B cell (primary cell): ENCODE measurements around the gene CREB5. TPM values are rescaled to one million over a fixed set of nuclear protein-coding genes. Genes with fewer than 3 reads are reported as not detected.

Experiments used
- ATAC-seq: fragments of 200-7000 bp; cut with Tn5 transposase; one replicate; pipeline ENCODE4 v1.10.0; 2021; ENCODE audit warnings: low read depth, mild to moderate bottlenecking, moderate number of reproducible peaks, moderate library complexity
- CTCF ChIA-PET: fragments of 350-600 bp; sonication (Branson Sonifier 250); formaldehyde crosslinking; loops from one replicate; lab custom pipeline; 2021; ENCODE audit warnings: antibody characterized with exemption, inconsistent platforms; lab: Charles Lee
- POLR2A ChIA-PET: fragments of 350-600 bp; sonication (Branson Sonifier 250); formaldehyde crosslinking; loops from one replicate; lab custom pipeline; 2021; ENCODE audit warnings: antibody characterized with exemption; lab: Charles Lee
- DNase-seq: peaks from one replicate; pipeline ENCODE4 v3.0.0; 2013
- H2AFZ ChIP-seq: 2 replicates; pipeline ENCODE4 v1.6.1; 2012; ENCODE audit warnings: mild to moderate bottlenecking, low read depth, low read length; ENCODE audit not compliant: insufficient read depth, poor library complexity, severe bottlenecking
- H3K27ac ChIP-seq, 2 donors: 1 replicate in 1 of 2; 2 replicates in 1 of 2; pipeline ENCODE4 v1.5.1; 2012 to 2013; ENCODE audit warnings: low read length in 2 of 2, mild to moderate bottlenecking in 2 of 2, moderate library complexity in 1 of 2
- H3K27me3 ChIP-seq, 4 experiments: fragments of 200-600 bp in 1 of 4; sonication (generic) in 1 of 4; replicated peaks in 1 of 4; 1 replicate in 2 of 4; 2 replicates in 2 of 4; pipeline versions ENCODE4 v1.6.1 to v1.7.0; 2013 to 2016; ENCODE audit warnings: low read length in 3 of 4, mild to moderate bottlenecking in 2 of 4, mixed read lengths in 1 of 4, moderate library complexity in 1 of 4; ENCODE audit not compliant: insufficient read depth in 4 of 4, control insufficient read depth in 3 of 4; ENCODE audit errors: control extremely low read depth in 1 of 4
- H3K36me3 ChIP-seq, 2 experiments: replicated peaks in 1 of 2; 1 replicate in 1 of 2; 2 replicates in 1 of 2; pipeline versions ENCODE4 v1.6.1 to v1.7.1; 2013; ENCODE audit warnings: low read length in 1 of 2; ENCODE audit not compliant: insufficient read depth in 2 of 2, control insufficient read depth in 1 of 2; ENCODE audit errors: control extremely low read depth in 1 of 2, extremely low read depth in 1 of 2
- H3K4me1 ChIP-seq, 2 donors: fragments of 200-600 bp in 1 of 2; sonication (generic) in 1 of 2; 1 replicate in 1 of 2; 2 replicates in 1 of 2; pipeline versions ENCODE4 v1.5.1 to v1.6.1; 2013 to 2017; ENCODE audit warnings: low read length in 2 of 2; ENCODE audit not compliant: control insufficient read depth in 2 of 2, insufficient read depth in 2 of 2
- H3K4me2 ChIP-seq: replicated peaks from 2 replicates; pipeline ENCODE3; 2012; ENCODE audit warnings: mild to moderate bottlenecking, low read depth, low read length; ENCODE audit not compliant: poor library complexity, severe bottlenecking
- H3K4me3 ChIP-seq, 5 experiments: fragments of 200-600 bp in 1 of 5; sonication (generic) in 1 of 5; 1 replicate in 3 of 5; 2 replicates in 2 of 5; pipeline versions ENCODE4 v1.5.1 to v1.7.0; 2011 to 2016; ENCODE audit warnings: low read length in 4 of 5, mild to moderate bottlenecking in 4 of 5, low read depth in 2 of 5, control low read depth in 1 of 5, moderate library complexity in 1 of 5; ENCODE audit not compliant: insufficient read depth in 1 of 5; ENCODE audit errors: control extremely low read depth in 1 of 5, extremely low read depth in 1 of 5
- H3K79me2 ChIP-seq: fragments of 200-600 bp; sonication (generic); one replicate; pipeline ENCODE4 v1.6.0; 2016; ENCODE audit warnings: low read length; ENCODE audit not compliant: control insufficient read depth, insufficient read depth
- H3K9ac ChIP-seq: fragments of 200-600 bp; sonication (generic); 2 replicates; pipeline ENCODE4 v1.6.1; 2017; ENCODE audit warnings: mild to moderate bottlenecking, low read length, moderate library complexity
- H3K9me3 ChIP-seq, 3 donors: one replicate each; pipeline versions ENCODE4 v1.6.1 to v1.7.1; 2013; ENCODE audit warnings: low read length in 2 of 3; ENCODE audit not compliant: control insufficient read depth in 2 of 3, insufficient read depth in 1 of 3; ENCODE audit errors: control extremely low read depth in 1 of 3
- H4K20me1 ChIP-seq: 2 replicates; pipeline ENCODE4 v1.6.0; 2012; ENCODE audit warnings: mild to moderate bottlenecking, low read length; ENCODE audit not compliant: insufficient read depth, control insufficient read depth, poor library complexity, severe bottlenecking
- H3K27ac Mint-ChIP-seq: one replicate; pipeline ENCODE4 v1.8.0; 2021; ENCODE audit warnings: mixed read lengths
- H3K27me3 Mint-ChIP-seq: one replicate; pipeline ENCODE4 v1.8.0; 2021; ENCODE audit warnings: mixed read lengths
- H3K4me1 Mint-ChIP-seq: one replicate; pipeline ENCODE4 v1.8.0; 2021; ENCODE audit warnings: mixed read lengths
- H3K4me3 Mint-ChIP-seq: one replicate; pipeline ENCODE4 v1.8.0; 2021; ENCODE audit warnings: mixed read lengths
- H3K9me3 Mint-ChIP-seq: one replicate; pipeline ENCODE4 v1.8.0; 2022; ENCODE audit warnings: mixed read lengths; ENCODE audit not compliant: insufficient read depth
- EZH2 ChIP-seq: IDR thresholded peaks from 2 replicates; pipeline ENCODE4 v1.6.1; 2012; ENCODE audit warnings: borderline replicate concordance, low read depth, mild to moderate bottlenecking, moderate library complexity, low read length; ENCODE audit not compliant: insufficient read depth, poor library complexity, severe bottlenecking
- WGBS: methylation state at CpG from one replicate; pipeline ENCODE4 v1.1.5; 2013; ENCODE audit warnings: missing lambda C conversion rate; ENCODE audit not compliant: insufficient coverage; 5-methylcytosine and 5-hydroxymethylcytosine counted together
- intact Hi-C: fragments of 100-400 bp; cut with micrococcal nuclease; formaldehyde crosslinking; loops from one replicate; pipeline ENCODE4 v1.10.0; 2022
- polyA plus RNA-seq: library from polyadenylated mRNA; depleted of rRNA; stranded (reverse); fragments of >200 nt; gene quantifications from 2 replicates; pipeline ENCODE4 v1.2.3, GENCODE V29; 2012
- total RNA-seq, 2 donors: library from RNA; stranded (reverse); fragments of 120-200 nt in 1 of 2; gene quantifications; 1 replicate in 1 of 2; 2 replicates in 1 of 2; pipeline versions ENCODE4 v1.2.3 to v1.2.4, GENCODE V29; 2013 to 2022
- TF ChIP-seq, protein P1 (sequence below): fragments of 200-600 bp; IDR thresholded peaks from one replicate; pipeline ENCODE4 v1.8.0; 2022; ENCODE audit warnings: antibody characterized with exemption, mild to moderate bottlenecking

The CREB5 gene
- total and polyA plus RNA-seq, 2 donors (not counting 1 experiment from before 2014, with no cell fraction given): 0.05 to 0.95 TPM

DNA sequence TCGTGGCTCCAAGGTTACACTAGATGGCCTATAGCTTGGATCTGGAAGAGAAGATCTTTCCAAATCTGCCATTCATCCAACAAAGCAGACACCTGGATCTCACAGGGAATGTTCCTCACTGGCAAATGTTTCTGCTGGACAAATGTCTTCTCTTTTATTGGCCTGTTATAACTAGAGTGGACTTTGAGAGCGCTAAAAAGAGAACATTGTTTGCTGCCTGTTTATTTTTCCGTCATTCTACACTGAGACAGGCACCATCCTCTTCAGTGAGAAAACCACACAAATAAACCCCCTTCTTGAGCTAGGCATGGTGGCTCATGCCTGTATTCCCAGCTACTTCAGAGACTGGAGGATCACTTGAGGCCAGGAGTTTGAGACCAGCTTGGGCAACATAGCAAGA, 206.9 kb downstream of the CREB5 start:
- CTCF ChIA-PET: no interaction called here

DNA sequence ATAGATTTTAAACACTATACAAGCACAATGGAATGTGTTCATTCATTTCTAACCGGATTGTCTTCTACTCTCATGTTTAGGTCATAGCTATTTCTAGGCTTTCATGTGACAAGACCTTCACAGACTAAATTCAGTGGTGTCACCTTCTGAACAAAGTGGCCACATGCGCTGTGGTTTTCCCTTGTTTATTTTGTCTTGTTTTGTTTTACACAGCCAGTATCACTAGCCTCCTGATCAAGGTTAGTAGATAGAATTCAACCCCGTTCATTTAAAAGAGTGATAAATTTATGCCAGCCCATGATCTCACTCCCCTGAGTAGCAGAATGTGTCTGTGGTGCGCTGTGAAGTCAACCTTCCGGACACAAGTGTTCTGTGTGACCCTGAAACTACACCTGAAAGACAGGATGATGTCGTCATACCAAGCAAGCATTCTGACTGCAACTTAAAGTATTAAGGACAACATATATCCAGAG, 209.1 kb downstream of the CREB5 start:
- no peaks in the 10 kb centered on the region for H3K36me3 ChIP-seq
- TF ChIP-seq EZH2: no peak
- TF ChIP-seq, protein P1, sequence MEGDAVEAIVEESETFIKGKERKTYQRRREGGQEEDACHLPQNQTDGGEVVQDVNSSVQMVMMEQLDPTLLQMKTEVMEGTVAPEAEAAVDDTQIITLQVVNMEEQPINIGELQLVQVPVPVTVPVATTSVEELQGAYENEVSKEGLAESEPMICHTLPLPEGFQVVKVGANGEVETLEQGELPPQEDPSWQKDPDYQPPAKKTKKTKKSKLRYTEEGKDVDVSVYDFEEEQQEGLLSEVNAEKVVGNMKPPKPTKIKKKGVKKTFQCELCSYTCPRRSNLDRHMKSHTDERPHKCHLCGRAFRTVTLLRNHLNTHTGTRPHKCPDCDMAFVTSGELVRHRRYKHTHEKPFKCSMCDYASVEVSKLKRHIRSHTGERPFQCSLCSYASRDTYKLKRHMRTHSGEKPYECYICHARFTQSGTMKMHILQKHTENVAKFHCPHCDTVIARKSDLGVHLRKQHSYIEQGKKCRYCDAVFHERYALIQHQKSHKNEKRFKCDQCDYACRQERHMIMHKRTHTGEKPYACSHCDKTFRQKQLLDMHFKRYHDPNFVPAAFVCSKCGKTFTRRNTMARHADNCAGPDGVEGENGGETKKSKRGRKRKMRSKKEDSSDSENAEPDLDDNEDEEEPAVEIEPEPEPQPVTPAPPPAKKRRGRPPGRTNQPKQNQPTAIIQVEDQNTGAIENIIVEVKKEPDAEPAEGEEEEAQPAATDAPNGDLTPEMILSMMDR: no peak
- H4K20me1 ChIP-seq: no peaks in the 10 kb centered on the region
- H3K9me3 ChIP-seq: no peaks in the 10 kb centered on the region
- no peaks in the 10 kb centered on the region for H3K4me1 Mint-ChIP-seq
- H3K4me1 ChIP-seq: no peaks in the 10 kb centered on the region
- no peak for ATAC-seq
- peaks cover 0 to 3% (median 0%) of the 10 kb centered on the region in 4 experiments for H3K27me3 ChIP-seq
- H2AFZ ChIP-seq: no peak overlapping the region
- no peaks in the 10 kb centered on the region for H3K9me3 Mint-ChIP-seq
- intact Hi-C loops: no loop called here
- no peak overlapping the region for H3K4me3 ChIP-seq
- H3K27ac Mint-ChIP-seq: no peak overlapping the region
- H3K79me2 ChIP-seq: no peaks in the 10 kb centered on the region
- no peak overlapping the region for H3K27ac ChIP-seq
- no peak overlapping the region for H3K9ac ChIP-seq
- no peak for DNase-seq
- POLR2A ChIA-PET: no interaction called here
- 90% methylated on average over 2 of the region's 6 CpGs for WGBS
- H3K27me3 Mint-ChIP-seq: peaks cover 5% of the 10 kb centered on the region
- CTCF ChIA-PET: interaction anchor here (1.3 kb wide), 1 partner anchor 559 kb away, joined by 3 read pairs; no protein-coding TSS in a partner anchor
- H3K4me3 Mint-ChIP-seq: no peak overlapping the region
- H3K4me2 ChIP-seq: no peak overlapping the region

More for the DNA sequence above, 206.9 kb downstream of the CREB5 start:
- no peaks in the 10 kb centered on the region for H3K4me1 Mint-ChIP-seq
- Histone ChIP-seq H3K9ac (no peak overlapping the region), H3K79me2 (no peaks in the 10 kb centered on the region), H3K4me2 (no peak overlapping the region), H3K4me1 (no peaks in the 10 kb centered on the region), H4K20me1 (no peaks in the 10 kb centered on the region), H2AFZ (no peak overlapping the region), H3K27me3 (no peaks in the 10 kb centered on the region), H3K27ac (no peak overlapping the region), H3K4me3 (no peak overlapping the region), H3K9me3 (no peaks in the 10 kb centered on the region), H3K36me3 (no peaks in the 10 kb centered on the region)
- no peaks in the 10 kb centered on the region for H3K9me3 Mint-ChIP-seq
- ATAC-seq (no peak), DNase-seq (no peak)
- H3K27me3 Mint-ChIP-seq: peaks cover 5% of the 10 kb centered on the region
- whole genome bisulfite sequencing: 92% methylated on average over 2 of the region's 3 CpGs
- H3K27ac Mint-ChIP-seq: no peak overlapping the region
- intact Hi-C loops: no loop called here
- POLR2A ChIA-PET: no interaction called here
- TF ChIP-seq, protein P1: no peak
- TF ChIP-seq EZH2: no peak
- no peak overlapping the region for H3K4me3 Mint-ChIP-seq
